Spleen (tissue), 7 donors: ENCODE measurements around the gene RCC2.

Experiments
- CTCF ChIP-seq, 11 experiments: fragments of 200-600 bp in 7 of 11; fragments of 450-650 bp in 4 of 11; sonication (generic) in 4 of 11; IDR thresholded peaks in 8 of 11; conservative IDR thresholded peaks in 3 of 11; 1 replicate in 7 of 11; 2 replicates in 4 of 11; pipeline versions ENCODE4 v1.4.0 to v1.8.0; 2016 to 2021; ENCODE audit warnings: antibody characterized with exemption in 11 of 11, inconsistent platforms in 4 of 11, mild to moderate bottlenecking in 1 of 11
- POLR2A ChIP-seq, 3 donors: fragments of 450-650 bp; IDR thresholded peaks; one replicate each; pipeline ENCODE4 v1.5.1; 2017; ENCODE audit warnings: antibody characterized with exemption in 3 of 3, mild to moderate bottlenecking in 1 of 3
- POLR2AphosphoS5 ChIP-seq, 3 donors: sonication (generic); formaldehyde crosslinking; IDR thresholded peaks; one replicate each; pipeline ENCODE4 v1.5.1; 2017; ENCODE audit warnings: antibody characterized with exemption in 3 of 3
- donor health status: DM: no; HTN: no; CAD: no; lungs with moderate emphysema.
- donor health status: DM: no; HTN: no; CAD: no.
- donor health status: DM: no; HTN: no; CAD: no.

GRCh38 chr1:17458794-17459193 lies 19.3 kb upstream of the RCC2 start:
- TF ChIP-seq CTCF (IDR thresholded peaks at IDR 0.05 in 8 of 11, conservative IDR thresholded peaks at IDR 0.05 in 3 of 11) (no peak), POLR2AphosphoS5 (IDR thresholded peaks at IDR 0.05) (no peak), POLR2A (IDR thresholded peaks at IDR 0.05) (no peak)
